ENCODE results near the gene POMGNT2. TPM values are rescaled to one million over a fixed set of nuclear protein-coding genes. Genes with fewer than 3 reads are reported as not detected.

The POMGNT2 gene
- total RNA-seq, 2 donors from 2014 or later, result 3.2 to 5.9 TPM

DNA sequence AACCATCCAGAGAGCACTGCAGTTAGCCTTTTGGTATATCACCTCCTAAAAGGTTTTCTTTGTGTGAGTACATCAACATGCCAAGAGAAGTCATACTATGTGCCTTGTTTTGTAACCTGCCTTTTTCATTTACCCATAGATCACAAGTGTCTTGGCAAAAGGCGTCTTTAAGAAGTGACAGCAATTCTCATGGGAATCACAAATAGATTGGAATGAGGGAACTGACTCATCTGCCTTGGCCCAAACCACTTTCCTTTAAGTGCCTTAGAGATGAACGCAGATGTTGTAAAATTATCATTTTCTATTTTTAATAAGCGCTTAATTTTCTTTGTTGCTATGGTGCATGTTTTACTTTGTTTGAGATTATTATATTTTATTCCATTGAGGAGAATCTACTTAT lies 20.7 kb upstream of the POMGNT2 start:
- H3K4me3 Mint-ChIP-seq, result no peak overlapping the region
- peaks cover 4% of the 10 kb centered on the region for H3K36me3 Mint-ChIP-seq (ENCODE audit: low read depth)
- H3K27me3 Mint-ChIP-seq, result peaks cover 7% of the 10 kb centered on the region
- no peaks in the 10 kb centered on the region for H3K4me1 Mint-ChIP-seq
- ATAC-seq (no peak), DNase-seq (no peak)
- H3K27ac Mint-ChIP-seq, result no peak overlapping the region
- no peaks in the 10 kb centered on the region for H3K9me3 ChIP-seq (ENCODE audit: control insufficient read depth, low read length, poor library complexity, severe bottlenecking)

DNA sequence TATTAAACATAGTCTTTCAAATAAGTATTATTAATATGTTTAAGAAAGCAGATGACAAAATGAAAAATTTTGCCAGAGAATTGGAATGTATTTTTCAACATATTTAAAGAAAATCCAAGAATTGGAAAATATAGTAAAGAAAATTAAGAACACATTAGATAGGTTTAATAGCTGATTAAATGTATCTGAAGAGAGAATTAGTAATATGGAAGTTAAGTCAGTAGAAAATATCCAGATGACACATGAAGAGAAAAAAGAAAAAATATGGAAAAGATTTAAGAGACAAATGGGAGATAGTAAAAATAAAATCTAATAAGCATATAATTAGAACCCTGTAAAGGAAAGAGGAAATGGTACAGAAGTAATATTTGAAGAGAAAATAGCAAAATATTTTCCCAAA lies 18.0 kb upstream of the POMGNT2 start:
- H3K4me1 Mint-ChIP-seq, result peaks cover 6% of the 10 kb centered on the region
- H3K27me3 Mint-ChIP-seq, result peaks cover 22% of the 10 kb centered on the region
- H3K36me3 Mint-ChIP-seq (ENCODE audit: low read depth), result peaks cover 6% of the 10 kb centered on the region
- no peak overlapping the region for H3K4me3 Mint-ChIP-seq
- DNase-seq (no peak), ATAC-seq (no peak)
- H3K27ac Mint-ChIP-seq, result no peak overlapping the region
- H3K9me3 ChIP-seq (ENCODE audit: control insufficient read depth, low read length, poor library complexity, severe bottlenecking), result no peaks in the 10 kb centered on the region

DNA sequence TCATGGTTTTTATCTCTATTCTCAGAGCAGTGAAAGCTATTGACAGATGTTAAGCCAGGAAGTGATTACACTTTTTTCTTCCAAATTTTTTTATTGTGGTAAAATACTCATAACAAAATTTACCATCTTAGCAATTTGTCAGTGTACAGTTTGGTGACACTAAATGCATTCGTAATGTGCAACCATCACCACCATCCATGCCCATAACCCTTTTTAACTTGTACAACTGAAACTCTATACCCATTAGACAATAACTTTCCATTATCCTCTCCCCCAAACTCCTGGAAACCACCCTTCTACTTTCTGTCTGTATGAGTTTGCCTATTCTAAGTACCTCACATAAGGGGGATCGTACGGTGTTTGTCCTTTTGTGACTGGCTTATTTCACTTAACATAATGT lies 15.1 kb upstream of the POMGNT2 start:
- peaks cover 40% of the 10 kb centered on the region for H3K27me3 Mint-ChIP-seq
- ATAC-seq (no peak), DNase-seq (no peak)
- H3K4me1 Mint-ChIP-seq, result peaks cover 6% of the 10 kb centered on the region
- H3K36me3 Mint-ChIP-seq (ENCODE audit: low read depth), result peaks cover 6% of the 10 kb centered on the region
- H3K9me3 ChIP-seq (ENCODE audit: control insufficient read depth, low read length, poor library complexity, severe bottlenecking), result no peaks in the 10 kb centered on the region
- no peak overlapping the region for H3K27ac Mint-ChIP-seq
- no peak overlapping the region for H3K4me3 Mint-ChIP-seq

DNA sequence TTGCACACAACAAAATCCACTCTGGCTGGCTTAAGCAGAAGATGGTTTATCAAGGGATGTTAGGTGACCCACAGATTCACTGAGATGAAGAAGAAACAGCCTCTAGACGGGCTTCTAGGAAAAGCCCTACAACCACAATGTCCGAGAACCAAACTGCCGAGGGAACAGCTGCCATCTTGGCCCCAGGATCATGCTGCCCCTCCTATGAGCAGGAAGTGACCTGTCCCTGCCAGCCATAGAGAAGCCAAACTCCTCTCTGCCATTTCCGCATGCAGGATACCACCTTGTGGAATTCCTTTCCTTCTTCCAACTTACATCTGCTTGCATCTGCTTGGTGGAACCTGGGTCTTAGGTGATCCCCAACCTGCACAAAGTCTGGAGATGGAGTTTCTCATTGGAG lies 11.4 kb upstream of the POMGNT2 start:
- H3K4me3 Mint-ChIP-seq, result no peak overlapping the region
- no peak for DNase-seq
- no peak for ATAC-seq
- H3K9me3 ChIP-seq (ENCODE audit: control insufficient read depth, low read length, poor library complexity, severe bottlenecking), result no peaks in the 10 kb centered on the region
- peaks cover 3% of the 10 kb centered on the region for H3K36me3 Mint-ChIP-seq (ENCODE audit: low read depth)
- no peak overlapping the region for H3K27ac Mint-ChIP-seq
- H3K27me3 Mint-ChIP-seq, result peaks cover 43% of the 10 kb centered on the region
- H3K4me1 Mint-ChIP-seq, result peaks cover 6% of the 10 kb centered on the region

DNA sequence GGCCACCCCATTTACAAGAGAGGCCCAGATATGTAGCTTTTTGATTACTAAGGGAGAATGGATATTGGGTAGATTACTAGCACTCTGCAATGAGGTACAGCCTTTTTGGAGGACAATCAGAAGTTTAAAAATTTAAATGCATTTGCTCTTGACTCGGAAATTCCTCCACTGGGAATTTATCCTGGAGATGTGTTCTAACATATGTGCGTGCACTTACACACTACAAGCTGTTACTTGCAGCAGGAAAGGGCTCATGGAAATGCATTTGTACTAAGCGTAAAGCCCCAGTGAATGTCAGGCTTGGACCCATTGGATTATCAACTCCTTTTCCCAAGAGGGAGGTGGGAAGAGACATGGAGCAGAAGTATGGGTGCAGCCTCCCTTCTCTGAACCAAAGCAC lies 7.8 kb upstream of the POMGNT2 start:
- no peaks in the 10 kb centered on the region for H3K9me3 ChIP-seq (ENCODE audit: control insufficient read depth, low read length, poor library complexity, severe bottlenecking)
- H3K4me1 Mint-ChIP-seq, result no peaks in the 10 kb centered on the region
- no peak overlapping the region for H3K27ac Mint-ChIP-seq
- peaks cover 26% of the 10 kb centered on the region for H3K27me3 Mint-ChIP-seq
- DNase-seq (no peak), ATAC-seq (no peak)
- peaks cover 4% of the 10 kb centered on the region for H3K36me3 Mint-ChIP-seq (ENCODE audit: low read depth)
- H3K4me3 Mint-ChIP-seq, result no peak overlapping the region

DNA sequence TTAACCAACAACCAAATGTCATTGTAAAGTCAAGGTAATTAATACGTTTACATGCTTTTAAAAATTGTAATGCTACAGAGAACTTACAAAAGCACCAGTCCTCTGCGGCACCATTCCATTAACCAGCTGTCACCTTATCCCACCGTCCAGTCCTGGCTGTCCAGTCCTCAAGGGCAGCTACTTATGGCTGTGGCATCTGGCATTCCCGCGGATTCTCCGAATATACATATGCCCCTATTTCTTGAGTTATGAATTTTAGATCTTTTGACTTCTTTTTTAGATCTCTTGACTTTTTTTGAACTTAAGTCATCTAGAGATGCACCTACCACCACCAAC lies 382 bp upstream of the POMGNT2 start:
- H3K27me3 Mint-ChIP-seq, result no peaks in the 10 kb centered on the region
- H3K27ac Mint-ChIP-seq, result no peak overlapping the region
- ATAC-seq (no peak), DNase-seq (no peak)
- peak overlapping the region; percentile 85 for H3K4me3 Mint-ChIP-seq
- no peaks in the 10 kb centered on the region for H3K36me3 Mint-ChIP-seq (ENCODE audit: low read depth)
- H3K4me1 Mint-ChIP-seq, result peaks cover 14% of the 10 kb centered on the region
- H3K9me3 ChIP-seq (ENCODE audit: control insufficient read depth, low read length, poor library complexity, severe bottlenecking), result no peaks in the 10 kb centered on the region

DNA sequence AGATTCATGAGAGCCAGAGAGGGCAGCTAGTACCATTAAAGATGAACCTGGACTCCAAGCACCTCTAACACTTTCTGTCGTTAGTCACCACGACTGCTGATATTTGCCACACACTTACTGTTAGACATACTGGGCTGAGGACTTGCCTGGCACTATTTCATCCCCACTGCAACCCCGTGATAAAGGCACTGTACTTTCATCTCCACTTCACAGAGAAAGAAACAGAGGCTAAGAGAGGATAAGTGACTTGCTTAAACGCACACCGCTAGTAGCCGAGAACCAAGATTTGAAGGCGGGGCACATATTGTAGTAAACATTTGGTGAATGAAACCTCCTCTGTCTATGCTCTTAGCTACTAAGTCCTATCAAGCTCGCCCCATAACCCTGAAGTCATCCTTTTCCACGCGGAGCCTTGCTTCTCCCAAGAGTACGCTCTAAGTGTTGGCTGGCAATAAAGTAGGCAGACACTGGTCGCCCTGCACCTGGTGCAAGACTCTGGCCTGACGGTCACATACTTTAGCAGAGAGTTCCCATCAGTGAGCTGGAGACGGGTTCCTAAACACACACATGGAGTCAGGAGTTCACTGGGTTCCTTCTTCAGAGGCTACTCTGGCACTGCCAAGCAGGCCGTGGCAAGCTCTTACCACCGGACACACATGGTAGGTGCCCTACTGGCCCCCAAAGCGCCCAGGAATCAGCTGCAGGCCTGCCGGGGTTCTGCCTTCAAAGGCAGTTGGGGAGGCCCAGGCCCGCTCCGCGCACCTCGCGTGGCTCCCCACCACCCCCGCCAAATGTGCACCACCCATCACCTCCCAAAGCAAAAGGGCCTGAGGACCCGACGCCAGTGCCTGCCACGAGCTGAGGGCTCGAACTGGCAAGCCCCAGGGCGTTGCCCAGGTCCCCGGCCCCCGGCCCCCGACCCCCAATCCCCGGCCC lies 951 bp downstream of the POMGNT2 start:
- Mint-ChIP-seq H3K27ac (no peak overlapping the region), H3K27me3 (no peaks in the 10 kb centered on the region), H3K4me1 (peaks cover 15% of the 10 kb centered on the region), H3K36me3 (ENCODE audit: low read depth) (no peaks in the 10 kb centered on the region), H3K4me3 (peak overlapping the region; percentile 85)
- no peak for DNase-seq
- ATAC-seq, result peak; percentile 7
- H3K9me3 ChIP-seq (ENCODE audit: control insufficient read depth, low read length, poor library complexity, severe bottlenecking), result no peaks in the 10 kb centered on the region

DNA sequence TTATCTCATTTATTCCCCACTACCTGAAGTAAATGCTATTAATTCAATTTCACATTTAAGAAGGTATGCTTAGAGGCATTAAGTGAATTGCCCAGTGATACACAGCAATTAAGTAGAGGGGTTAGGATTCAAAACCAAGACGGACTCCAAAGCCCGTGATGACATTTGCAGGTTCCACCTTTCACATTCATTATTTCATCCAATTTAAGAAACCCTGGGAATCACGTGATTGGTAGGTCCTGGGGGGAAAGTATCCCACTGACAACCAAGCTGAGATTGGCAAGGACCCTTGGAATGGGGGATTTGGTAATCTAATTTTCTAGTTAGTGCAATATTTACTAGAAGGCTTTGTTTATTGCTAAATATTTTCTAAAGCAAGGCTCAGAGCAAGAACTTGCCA lies 1.8 kb downstream of the POMGNT2 start:
- no peak overlapping the region for H3K27ac Mint-ChIP-seq
- no peaks in the 10 kb centered on the region for H3K36me3 Mint-ChIP-seq (ENCODE audit: low read depth)
- no peaks in the 10 kb centered on the region for H3K9me3 ChIP-seq (ENCODE audit: control insufficient read depth, low read length, poor library complexity, severe bottlenecking)
- no peak for DNase-seq
- H3K4me1 Mint-ChIP-seq, result peaks cover 17% of the 10 kb centered on the region
- ATAC-seq, result no peak
- H3K4me3 Mint-ChIP-seq, result no peak overlapping the region
- no peaks in the 10 kb centered on the region for H3K27me3 Mint-ChIP-seq

DNA sequence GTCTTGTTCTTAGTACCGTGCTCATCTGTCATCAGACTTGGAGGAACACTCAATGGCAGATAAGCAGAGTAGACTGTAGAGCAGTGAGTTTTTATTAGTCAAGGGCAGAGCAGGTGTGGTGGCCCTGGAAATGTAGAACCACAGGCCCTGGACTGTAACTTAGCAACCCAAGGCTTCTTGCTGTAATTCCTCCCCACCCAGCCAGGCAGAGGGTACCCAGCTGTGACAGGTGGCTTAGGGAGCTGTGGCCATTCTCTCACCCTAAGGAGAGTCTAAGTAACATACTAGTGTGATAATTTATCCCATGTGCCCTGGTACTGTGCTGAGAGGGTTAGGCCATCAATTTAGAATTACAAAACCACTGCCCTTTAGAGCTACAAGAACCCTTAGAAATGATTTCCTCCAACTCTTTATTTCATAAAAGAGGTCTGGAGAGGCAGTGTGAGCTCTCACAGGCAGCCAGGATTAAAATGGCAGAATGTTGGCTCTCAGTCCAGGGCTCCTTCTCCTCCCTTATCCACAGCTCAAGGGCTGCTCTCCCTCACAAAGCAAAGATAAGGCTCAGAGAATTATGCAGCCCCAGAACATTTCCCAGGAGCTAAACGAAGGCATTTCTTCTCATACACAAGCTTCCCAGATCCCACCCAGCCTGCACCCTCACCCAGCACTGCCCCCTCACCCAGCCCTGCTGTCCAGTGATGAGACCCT lies 3.0 kb downstream of the POMGNT2 start:
- no peaks in the 10 kb centered on the region for H3K36me3 Mint-ChIP-seq (ENCODE audit: low read depth)
- H3K4me3 Mint-ChIP-seq, result no peak overlapping the region
- no peak overlapping the region for H3K27ac Mint-ChIP-seq
- H3K4me1 Mint-ChIP-seq, result peaks cover 20% of the 10 kb centered on the region
- no peaks in the 10 kb centered on the region for H3K27me3 Mint-ChIP-seq
- no peaks in the 10 kb centered on the region for H3K9me3 ChIP-seq (ENCODE audit: control insufficient read depth, low read length, poor library complexity, severe bottlenecking)
- ATAC-seq (no peak), DNase-seq (no peak)

DNA sequence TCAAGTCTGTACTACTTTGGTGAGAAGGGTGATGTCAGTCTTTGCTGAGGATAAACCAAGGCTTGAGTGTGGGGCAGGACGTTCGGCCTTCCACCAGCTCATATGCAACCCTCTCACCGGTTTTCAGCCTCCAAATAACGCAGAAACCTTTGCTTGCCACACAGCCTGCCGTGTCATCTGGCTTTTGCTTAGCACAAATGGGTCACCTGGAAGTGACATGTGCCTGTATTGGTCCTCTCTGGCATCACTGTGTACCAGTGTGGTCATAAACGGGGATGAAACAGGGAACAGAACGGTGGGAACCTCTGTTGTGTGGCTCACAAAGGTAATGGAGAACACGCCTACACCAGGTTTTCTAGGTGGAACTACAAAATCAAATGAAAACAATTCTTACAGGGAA lies 7.1 kb downstream of the POMGNT2 start:
- H3K9me3 ChIP-seq (ENCODE audit: control insufficient read depth, low read length, poor library complexity, severe bottlenecking), result no peaks in the 10 kb centered on the region
- Mint-ChIP-seq H3K4me1 (peaks cover 13% of the 10 kb centered on the region), H3K36me3 (ENCODE audit: low read depth) (peaks cover 3% of the 10 kb centered on the region), H3K4me3 (no peak overlapping the region), H3K27me3 (no peaks in the 10 kb centered on the region), H3K27ac (no peak overlapping the region)
- DNase-seq (no peak), ATAC-seq (no peak)

DNA sequence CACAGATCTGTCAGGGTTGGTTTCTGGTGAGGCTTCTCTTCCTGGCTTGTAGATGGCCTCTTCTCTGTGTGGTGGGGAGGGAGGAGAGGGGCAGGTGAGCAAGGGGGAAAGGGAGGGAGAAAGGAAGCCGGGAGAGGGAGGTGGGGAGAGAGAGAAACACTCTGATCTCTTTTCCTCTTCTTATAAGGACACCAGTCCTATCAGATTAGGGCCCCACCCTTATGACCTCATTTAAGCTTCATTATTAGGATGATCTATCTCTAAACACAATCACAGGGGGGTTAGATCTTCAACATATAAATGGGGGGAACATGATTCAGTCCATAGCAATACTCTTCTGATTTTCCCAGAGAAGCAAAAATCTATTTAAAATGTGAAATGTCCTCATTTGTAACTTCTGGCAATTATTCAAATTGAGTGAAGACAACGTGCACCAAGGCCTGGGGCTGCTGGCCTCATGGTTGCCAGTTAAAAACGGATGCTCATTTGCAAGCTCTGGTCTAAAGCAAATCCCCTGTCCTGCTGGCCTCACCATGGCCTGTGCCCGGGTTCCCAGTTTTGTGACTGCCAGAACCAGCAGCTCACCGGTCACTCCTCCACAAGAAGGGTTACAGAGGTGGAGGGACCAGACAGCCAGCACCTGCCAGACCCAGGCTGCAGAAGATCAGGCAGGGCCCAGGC lies 8.3 kb downstream of the POMGNT2 start:
- no peak for DNase-seq
- Mint-ChIP-seq H3K27ac (no peak overlapping the region), H3K4me3 (no peak overlapping the region), H3K36me3 (ENCODE audit: low read depth) (peaks cover 3% of the 10 kb centered on the region), H3K4me1 (peaks cover 12% of the 10 kb centered on the region), H3K27me3 (no peaks in the 10 kb centered on the region)
- no peaks in the 10 kb centered on the region for H3K9me3 ChIP-seq (ENCODE audit: control insufficient read depth, low read length, poor library complexity, severe bottlenecking)
- ATAC-seq, result no peak

DNA sequence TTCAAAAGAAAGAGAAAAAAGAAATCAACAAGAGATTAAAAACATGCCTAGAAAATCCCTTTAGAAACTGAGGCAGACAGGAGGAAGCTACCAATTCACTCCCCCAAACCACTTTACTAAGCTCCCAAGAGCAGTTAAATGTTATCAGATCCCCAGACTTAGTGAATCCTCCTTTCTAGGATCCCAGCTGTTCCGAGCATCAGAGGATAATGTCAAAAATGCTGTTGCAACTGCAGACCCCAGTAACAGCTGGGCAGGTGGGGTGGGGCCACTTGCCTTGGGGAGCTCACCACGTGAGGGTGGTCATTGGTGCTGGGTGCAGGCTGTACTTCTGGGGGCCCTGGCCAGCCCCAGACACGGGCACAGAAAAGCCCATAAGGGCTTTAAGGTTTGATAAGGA lies 9.1 kb downstream of the POMGNT2 start:
- Mint-ChIP-seq H3K27ac (no peak overlapping the region), H3K27me3 (no peaks in the 10 kb centered on the region), H3K4me3 (no peak overlapping the region), H3K4me1 (peaks cover 14% of the 10 kb centered on the region), H3K36me3 (ENCODE audit: low read depth) (peaks cover 3% of the 10 kb centered on the region)
- no peaks in the 10 kb centered on the region for H3K9me3 ChIP-seq (ENCODE audit: control insufficient read depth, low read length, poor library complexity, severe bottlenecking)
- DNase-seq (no peak), ATAC-seq (no peak)

DNA sequence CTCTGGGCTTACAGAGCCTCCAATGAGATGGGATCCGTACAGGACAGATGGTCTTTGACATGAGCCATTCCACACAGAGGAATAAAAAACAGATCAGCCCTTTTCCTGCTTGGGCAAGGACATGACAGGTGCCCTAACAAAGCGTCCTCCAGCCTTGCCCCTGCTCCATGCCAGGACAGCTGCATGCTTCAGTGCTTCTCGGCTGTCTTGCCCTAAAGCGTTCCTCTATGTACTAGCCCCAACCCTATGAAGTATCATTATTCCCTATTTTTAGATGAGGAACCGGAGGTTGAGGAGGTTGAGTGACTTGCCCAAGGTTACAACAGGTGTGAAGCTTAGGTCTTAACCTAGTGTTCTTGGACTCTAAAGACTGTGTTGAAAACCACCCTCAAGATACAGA lies 10.5 kb downstream of the POMGNT2 start:
- no peak overlapping the region for H3K27ac Mint-ChIP-seq
- peaks cover 5% of the 10 kb centered on the region for H3K36me3 Mint-ChIP-seq (ENCODE audit: low read depth)
- H3K4me3 Mint-ChIP-seq, result no peak overlapping the region
- DNase-seq (no peak), ATAC-seq (no peak)
- no peaks in the 10 kb centered on the region for H3K9me3 ChIP-seq (ENCODE audit: control insufficient read depth, low read length, poor library complexity, severe bottlenecking)
- H3K27me3 Mint-ChIP-seq, result no peaks in the 10 kb centered on the region
- H3K4me1 Mint-ChIP-seq, result peaks cover 17% of the 10 kb centered on the region

All from T-helper 17 cell (primary cell).